ENCODE data around the gene PALLD.

PALLD gene

DNA sequence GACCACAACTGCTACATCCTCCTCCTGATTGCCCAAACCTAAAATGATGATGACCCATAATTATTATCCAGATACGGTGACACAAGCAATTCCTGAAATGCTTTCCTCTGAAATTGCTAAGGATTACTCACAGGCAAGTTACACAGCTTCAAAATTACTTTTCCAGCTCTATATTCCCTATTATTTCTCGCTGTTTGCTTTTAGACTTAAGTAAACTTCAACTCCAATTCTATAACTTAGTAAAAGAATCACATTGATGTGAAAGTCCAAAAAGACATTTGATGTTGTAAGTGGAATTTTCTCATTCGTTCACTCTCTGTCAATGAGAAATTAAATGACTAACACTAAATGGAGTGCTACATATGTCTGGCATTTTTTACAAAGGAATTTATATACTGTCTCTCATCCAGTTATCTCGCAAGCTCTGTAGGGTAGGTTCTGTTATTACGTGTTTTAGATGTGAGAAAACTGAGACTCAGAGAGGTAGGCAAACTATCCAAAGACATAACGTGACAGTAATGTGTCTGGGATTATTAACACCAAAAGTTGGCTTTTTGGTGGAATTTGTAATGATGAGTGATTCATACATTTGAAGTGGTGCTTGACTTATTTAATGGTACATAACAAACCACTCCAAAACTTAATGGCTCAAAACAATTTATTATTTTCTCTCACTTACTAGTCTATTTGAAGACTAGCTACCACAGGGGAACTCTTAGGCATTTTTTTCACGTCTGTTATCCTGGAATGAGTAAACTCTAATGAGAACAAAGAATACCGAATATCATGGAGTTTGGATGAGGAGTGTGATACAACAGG is 31.5 kb downstream of the PALLD start:
- DNase-seq: no peak

- no peak for DNase-seq
Measured at GRCh38 chr4:168529257-168529656, 32.4 kb downstream of the PALLD start.

GRCh38 chr4:168531305-168531704 is 34.5 kb downstream of the PALLD start:
- no peak for DNase-seq

- DNase-seq: no peak
Measured at GRCh38 chr4:168534535-168534934, 37.7 kb downstream of the PALLD start.

DNA sequence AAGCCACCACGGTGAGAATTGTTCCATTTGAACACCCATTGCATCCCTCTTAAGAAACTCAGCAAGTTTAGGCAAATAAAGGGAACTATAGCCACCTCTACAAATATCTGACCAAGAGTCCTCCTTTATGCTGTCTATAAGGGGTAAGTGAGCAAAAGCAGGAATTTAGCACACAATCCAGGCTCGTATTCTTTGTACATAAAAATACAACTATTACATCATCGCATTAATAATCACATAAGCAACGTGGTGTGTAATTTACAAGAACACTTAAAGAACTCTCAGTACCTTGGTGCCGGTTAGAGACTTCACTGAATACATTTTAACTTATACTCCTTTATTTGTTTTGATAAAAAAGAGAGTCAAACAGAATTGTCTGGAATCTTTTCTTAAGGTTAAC is 38.8 kb downstream of the PALLD start:
- DNase-seq: no peak

GRCh38 chr4:168536448-168536847 is 39.6 kb downstream of the PALLD start:
- no peak for DNase-seq

DNA sequence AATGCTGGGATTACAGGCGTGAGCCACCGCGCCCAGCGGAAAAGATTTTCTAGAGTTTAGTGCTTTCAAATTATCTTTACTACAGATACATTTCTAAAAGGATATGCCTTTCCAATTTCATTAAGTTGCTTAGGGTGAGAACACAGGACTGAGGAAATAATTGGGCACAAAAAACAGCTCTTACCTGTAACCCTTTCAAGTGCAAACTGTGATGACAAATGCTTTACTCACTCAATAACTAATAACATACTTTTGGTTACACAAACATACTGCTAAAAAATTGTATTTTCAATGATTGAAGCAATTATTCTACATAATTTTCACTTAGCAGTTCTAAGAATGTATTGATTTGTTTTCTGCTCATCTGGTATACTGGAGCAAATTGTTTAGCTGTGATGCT is 40.2 kb downstream of the PALLD start:
- no peak for DNase-seq

DNA sequence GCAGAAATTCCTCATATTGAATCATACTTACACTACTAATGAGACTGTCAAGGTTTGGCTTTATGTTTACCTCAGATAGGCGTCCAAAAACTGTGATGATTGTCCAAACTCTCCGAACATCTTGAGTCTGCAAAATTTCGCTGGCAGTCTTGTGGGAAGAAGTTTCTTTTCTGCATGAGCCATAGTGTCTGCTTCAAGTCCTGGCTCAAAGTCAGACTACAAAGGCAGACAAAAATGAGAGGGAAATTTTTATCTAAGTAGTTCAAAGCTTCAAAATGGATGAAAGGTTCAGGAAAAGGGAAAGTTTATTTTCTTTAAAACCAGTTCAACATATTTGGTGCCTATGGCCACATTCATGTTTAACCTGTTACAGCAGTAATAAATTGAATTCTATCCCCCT is 40.7 kb downstream of the PALLD start:
- no peak for DNase-seq

- DNase-seq: no peak
Measured at GRCh38 chr4:168538632-168539031, 41.8 kb downstream of the PALLD start.

DNA sequence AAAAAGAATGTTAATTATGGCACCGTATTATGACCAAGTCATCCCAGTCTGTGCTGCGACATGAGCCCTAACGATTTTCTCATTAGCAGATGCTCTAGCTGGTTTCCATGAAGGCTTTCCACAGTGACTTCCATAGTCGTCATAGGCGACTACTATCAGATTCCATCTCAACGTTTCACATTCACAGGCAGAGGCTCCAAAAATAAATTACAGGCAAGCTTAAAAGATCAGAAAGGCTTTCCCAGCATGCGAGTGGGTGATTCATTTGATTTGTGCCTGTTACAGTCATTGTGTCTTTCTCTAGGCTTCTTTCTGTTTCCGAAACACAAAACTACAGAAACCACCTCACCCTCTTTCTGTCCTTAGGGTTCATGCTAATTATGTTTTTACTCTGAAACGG is 43.2 kb downstream of the PALLD start:
- no peak for DNase-seq

GRCh38 chr4:168540503-168541265 is 43.8 kb downstream of the PALLD start:
- DNase-seq: no peak

GRCh38 chr4:168541266-168541953 is 44.6 kb downstream of the PALLD start:
- no peak for DNase-seq

GRCh38 chr4:168549143-168549542 is 52.3 kb downstream of the PALLD start:
- DNase-seq: no peak

DNA sequence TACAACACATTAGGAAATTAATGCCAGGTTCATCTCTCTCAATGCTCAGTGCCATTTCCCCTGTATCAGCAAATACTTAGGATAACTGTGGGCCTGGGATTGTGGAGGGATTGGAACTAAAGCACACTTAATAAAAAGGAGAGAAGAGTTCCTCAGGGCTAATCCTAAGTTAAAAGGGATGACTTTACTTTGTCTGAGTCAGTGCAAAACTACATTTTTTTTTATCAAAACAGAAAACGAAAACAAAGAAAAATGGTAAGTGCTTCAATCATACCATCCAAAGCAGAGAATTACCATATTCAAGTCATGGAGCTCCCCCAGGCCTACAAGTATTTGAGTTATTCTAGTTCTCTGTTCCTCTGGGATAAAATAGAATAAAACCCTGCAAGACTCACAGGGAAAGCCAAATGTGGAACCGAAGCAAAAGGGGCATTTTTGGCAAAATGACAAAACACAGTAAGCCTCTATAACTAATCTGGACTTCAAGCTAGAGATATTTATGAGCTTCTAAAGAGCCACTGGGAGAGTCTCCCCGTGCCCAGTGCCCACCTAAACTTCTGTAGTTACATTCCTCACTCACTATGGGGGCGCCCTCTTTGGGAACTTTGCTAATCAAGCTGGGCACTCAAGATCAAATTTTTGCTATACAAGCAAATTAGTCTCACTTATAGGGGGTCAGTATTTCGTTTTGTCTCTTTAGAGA is 53.4 kb downstream of the PALLD start:
- DNase-seq: no peak

- no peak for DNase-seq
Measured at GRCh38 chr4:168551211-168551610, 54.4 kb downstream of the PALLD start.

- no peak for DNase-seq
Measured at GRCh38 chr4:168551945-168552695, 55.3 kb downstream of the PALLD start.

- DNase-seq: no peak
Measured at GRCh38 chr4:168553714-168554370, 57.0 kb downstream of the PALLD start.

DNA sequence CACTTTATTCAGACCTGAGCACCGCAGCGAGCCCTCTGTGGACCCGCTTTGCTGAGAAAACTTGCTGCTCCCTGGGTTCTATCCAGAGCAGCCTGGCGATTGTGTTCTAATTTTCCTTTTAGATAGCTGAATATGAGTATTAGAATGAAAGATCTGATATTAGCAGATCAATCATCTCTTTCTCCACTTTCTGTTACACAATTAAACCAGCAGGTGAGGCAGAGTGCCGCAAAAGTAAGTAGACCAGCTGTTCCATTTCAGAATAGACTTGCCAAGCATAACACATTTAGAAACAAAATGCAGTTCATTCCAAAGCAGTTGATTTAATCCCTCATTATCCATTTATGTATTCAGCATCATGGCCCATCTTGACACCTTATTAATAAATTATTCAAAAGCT is 58.6 kb downstream of the PALLD start:
- no peak for DNase-seq

- no peak for DNase-seq
Measured at GRCh38 chr4:168557658-168558057, 60.8 kb downstream of the PALLD start.

DNA sequence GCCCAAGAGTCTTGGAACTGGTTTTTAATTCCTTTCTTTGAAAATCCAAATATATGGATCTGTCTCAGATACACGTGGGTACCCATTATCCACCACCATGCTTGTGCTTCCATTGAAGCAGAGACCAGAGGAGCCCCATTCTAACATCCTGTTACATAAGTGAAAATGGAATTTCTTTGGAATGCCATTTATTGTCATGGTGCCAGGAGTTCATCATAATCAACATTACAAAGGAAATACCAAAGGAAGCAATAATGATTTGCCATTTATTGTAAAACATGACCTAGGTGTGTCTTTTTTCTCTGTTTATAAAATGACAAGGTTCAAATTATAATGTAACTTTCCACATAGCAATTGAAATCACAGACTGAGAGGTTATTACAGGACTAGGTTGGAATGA is 61.7 kb downstream of the PALLD start:
- no peak for DNase-seq

All from T1000 (cell line).